RWPE2 (cell line): ENCODE data around the gene THAP9.

Experiments
- ATAC-seq: fragments of 200-7000 bp; cut with Tn5 transposase; 3 replicates; pipeline ENCODE4 v1.9.1; 2021; ENCODE audit warnings: low read depth
- DNase-seq: peaks from one replicate; pipeline ENCODE4 v3.0.0-alpha.2; 2020; ENCODE audit warnings: low spot score
- H3K27ac ChIP-seq: fragments of 450-650 bp; 2 replicates; pipeline ENCODE4 v1.5.1; 2017; ENCODE audit warnings: mild to moderate bottlenecking; ENCODE audit not compliant: poor library complexity, severe bottlenecking
- H3K27me3 ChIP-seq: fragments of 250-450 bp; sonication (Bioruptor Pico); 2 replicates; pipeline ENCODE4 v1.5.1; 2021; ENCODE audit warnings: mild to moderate bottlenecking, moderate library complexity; ENCODE audit not compliant: insufficient read depth, poor library complexity, severe bottlenecking
- H3K36me3 ChIP-seq: fragments of 250-450 bp; sonication (Bioruptor Pico); 2 replicates; pipeline ENCODE4 v1.5.1; 2020; ENCODE audit warnings: low read depth, mild to moderate bottlenecking, moderate library complexity
- H3K4me1 ChIP-seq: fragments of 250-450 bp; sonication (Bioruptor Pico); 2 replicates; pipeline ENCODE4 v1.5.1; 2021; ENCODE audit warnings: mild to moderate bottlenecking, moderate library complexity; ENCODE audit not compliant: insufficient read depth, poor library complexity, severe bottlenecking
- H3K4me3 ChIP-seq: fragments of 250-450 bp; sonication (Bioruptor Pico); 2 replicates; pipeline ENCODE4 v1.5.1; 2021; ENCODE audit warnings: mild to moderate bottlenecking, moderate library complexity; ENCODE audit not compliant: severe bottlenecking
- H3K9me3 ChIP-seq: fragments of 250-450 bp; sonication (Bioruptor Pico); 2 replicates; pipeline ENCODE4 v1.5.1; 2021; ENCODE audit warnings: mild to moderate bottlenecking, moderate library complexity; ENCODE audit not compliant: severe bottlenecking
- CTCF ChIP-seq: fragments of 450-650 bp; IDR thresholded peaks from one replicate; pipeline ENCODE4 v1.5.1; 2017; ENCODE audit warnings: mild to moderate bottlenecking, moderate library complexity; ENCODE audit not compliant: poor library complexity, severe bottlenecking

Gene THAP9

GRCh38 chr4:82969414-82969813, 68.9 kb downstream of the THAP9 start:
- Histone ChIP-seq H3K4me3 (no peak overlapping the region), H3K27me3 (no peaks in the 10 kb centered on the region), H3K36me3 (peaks cover 48% of the 10 kb centered on the region), H3K4me1 (no peaks in the 10 kb centered on the region), H3K9me3 (no peaks in the 10 kb centered on the region), H3K27ac (no peak overlapping the region)
- ATAC-seq: no peak
- no peak for DNase-seq
- TF ChIP-seq CTCF: no peak
